ENCODE measurements around the gene C1orf21.
"Not testable (repeated sequence)": the region's sequence is repeated elsewhere in the genome, so short reads cannot be mapped to it uniquely, and the experiment has no call there.

Gene C1orf21

GRCh38 chr1:184597650-184598357 lies 211.0 kb downstream of the C1orf21 start:
- DNase-seq (ENCODE audit: low read depth, low spot score), result no peak

GRCh38 chr1:184598403-184599193 lies 211.8 kb downstream of the C1orf21 start:
- DNase-seq (ENCODE audit: low read depth, low spot score), result no peak

GRCh38 chr1:184604152-184604900 lies 217.5 kb downstream of the C1orf21 start:
- DNase-seq (ENCODE audit: low read depth, low spot score), result no peak

GRCh38 chr1:184605941-184606340 lies 219.1 kb downstream of the C1orf21 start:
- no peak for DNase-seq (ENCODE audit: low read depth, low spot score)

- DNase-seq (ENCODE audit: low read depth, low spot score), result no peak
These were observed 220.0 kb downstream of the C1orf21 start for GRCh38 chr1:184606786-184607185.

- no peak for DNase-seq (ENCODE audit: low read depth, low spot score)
These were observed 221.8 kb downstream of the C1orf21 start for GRCh38 chr1:184608581-184608980.

- no peak for DNase-seq (ENCODE audit: low read depth, low spot score)
These were observed 222.2 kb downstream of the C1orf21 start for GRCh38 chr1:184608990-184609389.

GRCh38 chr1:184610876-184611595 lies 224.2 kb downstream of the C1orf21 start:
- DNase-seq (ENCODE audit: low read depth, low spot score), result no peak

GRCh38 chr1:184612229-184612628 lies 225.4 kb downstream of the C1orf21 start:
- DNase-seq (ENCODE audit: low read depth, low spot score), result not testable (repeated sequence)

GRCh38 chr1:184614667-184615066 lies 227.8 kb downstream of the C1orf21 start:
- no peak for DNase-seq (ENCODE audit: low read depth, low spot score)

- no peak for DNase-seq (ENCODE audit: low read depth, low spot score)
These were observed 228.5 kb downstream of the C1orf21 start for GRCh38 chr1:184615301-184615700.

- DNase-seq (ENCODE audit: low read depth, low spot score), result no peak
These were observed 229.7 kb downstream of the C1orf21 start for GRCh38 chr1:184616504-184616903.

- no peak for DNase-seq (ENCODE audit: low read depth, low spot score)
These were observed 230.7 kb downstream of the C1orf21 start for GRCh38 chr1:184617433-184618029.

GRCh38 chr1:184618851-184619250 lies 232.0 kb downstream of the C1orf21 start:
- no peak for DNase-seq (ENCODE audit: low read depth, low spot score)

- no peak for DNase-seq (ENCODE audit: low read depth, low spot score)
These were observed 233.6 kb downstream of the C1orf21 start for GRCh38 chr1:184620469-184620868.

GRCh38 chr1:184621260-184621659 lies 234.4 kb downstream of the C1orf21 start:
- no peak for DNase-seq (ENCODE audit: low read depth, low spot score)

- no peak for DNase-seq (ENCODE audit: low read depth, low spot score)
These were observed 235.5 kb downstream of the C1orf21 start for GRCh38 chr1:184622136-184622823.

GRCh38 chr1:184623404-184623803 lies 236.6 kb downstream of the C1orf21 start:
- DNase-seq (ENCODE audit: low read depth, low spot score), result no peak

- DNase-seq (ENCODE audit: low read depth, low spot score), result no peak
These were observed 237.2 kb downstream of the C1orf21 start for GRCh38 chr1:184624051-184624450.

GRCh38 chr1:184624626-184625025 lies 237.8 kb downstream of the C1orf21 start:
- no peak for DNase-seq (ENCODE audit: low read depth, low spot score)

GRCh38 chr1:184625271-184625670 lies 238.4 kb downstream of the C1orf21 start:
- DNase-seq (ENCODE audit: low read depth, low spot score), result no peak

Measured in activated naive CD8-positive, alpha-beta T cell treated with anti-CD3 and anti-CD28 coated beads, Interleukin-2, amount 50 U/mL, for 16 hours (primary cell).